Peyer's patch (tissue), 4 donors: ENCODE measurements around the gene SNX32.

ENCODE experiments used
- CTCF ChIP-seq, 6 experiments: fragments of 450-650 bp in 4 of 6; fragments of 200-600 bp in 2 of 6; sonication (generic) in 1 of 6; IDR thresholded peaks; one replicate each; pipeline ENCODE4 v1.5.1; 2017 to 2019; ENCODE audit warnings: antibody characterized with exemption in 6 of 6, mild to moderate bottlenecking in 3 of 6, moderate library complexity in 1 of 6
- POLR2A ChIP-seq, 2 donors: fragments of 450-650 bp; IDR thresholded peaks; one replicate each; pipeline ENCODE4 v1.5.1; 2017; ENCODE audit warnings: antibody characterized with exemption in 2 of 2, mild to moderate bottlenecking in 2 of 2, moderate library complexity in 2 of 2

GRCh38 chr11:65898656-65899355, 65.0 kb downstream of the SNX32 start:
- TF ChIP-seq CTCF (IDR thresholded peaks at IDR 0.05) (no peak), POLR2A (IDR thresholded peaks at IDR 0.05) (no peak)
